ENCODE data around the gene BMP4.

The BMP4 gene

GRCh38 chr14:53942970-53943750, 13.5 kb downstream of the BMP4 start:
- H3K27ac ChIP-seq (ENCODE audit: low read length) = no peak overlapping the region
- no peaks in the 10 kb centered on the region for H3K79me2 ChIP-seq (ENCODE audit: low read length)
- peaks cover 8% of the 10 kb centered on the region for H3K4me1 ChIP-seq (ENCODE audit: low read length)
- H2AFZ ChIP-seq (ENCODE audit: low read depth, low read length) = no peak overlapping the region
- H3K9ac ChIP-seq (ENCODE audit: low read length) = no peak overlapping the region
- TF ChIP-seq CTCF (IDR thresholded peaks at IDR 0.05; ENCODE audit: low read depth, low read length) (no peak), EZH2phosphoT487 (IDR thresholded peaks at IDR 0.05; ENCODE audit: low read depth) (no peak)
- H3K4me3 ChIP-seq (ENCODE audit: low read length) = no peak overlapping the region
- H3K4me2 ChIP-seq (ENCODE audit: low read length) = no peak overlapping the region
- no peaks in the 10 kb centered on the region for H3K27me3 ChIP-seq (ENCODE audit: low read depth, low read length)
- H3K36me3 ChIP-seq (replicated peaks; ENCODE audit: low read depth, low read length) = no peaks in the 10 kb centered on the region
- no peaks in the 10 kb centered on the region for H3K9me3 ChIP-seq (ENCODE audit: insufficient read depth, low read length)
- H4K20me1 ChIP-seq (ENCODE audit: insufficient read depth, low read length) = no peaks in the 10 kb centered on the region

- no peak overlapping the region for H3K9ac ChIP-seq (ENCODE audit: low read length)
- no peaks in the 10 kb centered on the region for H3K36me3 ChIP-seq (replicated peaks; ENCODE audit: low read depth, low read length)
- no peak overlapping the region for H2AFZ ChIP-seq (ENCODE audit: low read depth, low read length)
- H3K9me3 ChIP-seq (ENCODE audit: insufficient read depth, low read length) = no peaks in the 10 kb centered on the region
- H3K79me2 ChIP-seq (ENCODE audit: low read length) = no peaks in the 10 kb centered on the region
- H3K4me2 ChIP-seq (ENCODE audit: low read length) = no peak overlapping the region
- no peak overlapping the region for H3K27ac ChIP-seq (ENCODE audit: low read length)
- TF ChIP-seq EZH2phosphoT487 (IDR thresholded peaks at IDR 0.05; ENCODE audit: low read depth) (no peak), CTCF (IDR thresholded peaks at IDR 0.05; ENCODE audit: low read depth, low read length) (no peak)
- no peaks in the 10 kb centered on the region for H3K27me3 ChIP-seq (ENCODE audit: low read depth, low read length)
- no peak overlapping the region for H3K4me3 ChIP-seq (ENCODE audit: low read length)
- no peaks in the 10 kb centered on the region for H4K20me1 ChIP-seq (ENCODE audit: insufficient read depth, low read length)
- peaks cover 1% of the 10 kb centered on the region for H3K4me1 ChIP-seq (ENCODE audit: low read length)
Measured at GRCh38 chr14:53938136-53938837, 18.3 kb downstream of the BMP4 start.

GRCh38 chr14:53934778-53935414, 21.7 kb downstream of the BMP4 start:
- Histone ChIP-seq H4K20me1 (ENCODE audit: insufficient read depth, low read length) (no peaks in the 10 kb centered on the region), H3K4me1 (ENCODE audit: low read length) (no peaks in the 10 kb centered on the region), H3K79me2 (ENCODE audit: low read length) (no peaks in the 10 kb centered on the region), H3K4me2 (ENCODE audit: low read length) (no peak overlapping the region), H3K4me3 (ENCODE audit: low read length) (no peak overlapping the region), H2AFZ (ENCODE audit: low read depth, low read length) (no peak overlapping the region), H3K36me3 (replicated peaks; ENCODE audit: low read depth, low read length) (no peaks in the 10 kb centered on the region), H3K27me3 (ENCODE audit: low read depth, low read length) (no peaks in the 10 kb centered on the region), H3K27ac (ENCODE audit: low read length) (no peak overlapping the region), H3K9ac (ENCODE audit: low read length) (no peak overlapping the region), H3K9me3 (ENCODE audit: insufficient read depth, low read length) (no peaks in the 10 kb centered on the region)
- no peak for TF ChIP-seq EZH2phosphoT487 (IDR thresholded peaks at IDR 0.05; ENCODE audit: low read depth)
- TF ChIP-seq CTCF (IDR thresholded peaks at IDR 0.05; ENCODE audit: low read depth, low read length) = no peak

- Histone ChIP-seq H3K4me2 (ENCODE audit: low read length) (no peak overlapping the region), H3K9ac (ENCODE audit: low read length) (no peak overlapping the region), H3K79me2 (ENCODE audit: low read length) (no peaks in the 10 kb centered on the region), H3K27ac (ENCODE audit: low read length) (no peak overlapping the region), H3K4me1 (ENCODE audit: low read length) (no peaks in the 10 kb centered on the region), H3K9me3 (ENCODE audit: insufficient read depth, low read length) (no peaks in the 10 kb centered on the region), H3K36me3 (replicated peaks; ENCODE audit: low read depth, low read length) (no peaks in the 10 kb centered on the region), H2AFZ (ENCODE audit: low read depth, low read length) (no peak overlapping the region), H3K27me3 (ENCODE audit: low read depth, low read length) (no peaks in the 10 kb centered on the region), H4K20me1 (ENCODE audit: insufficient read depth, low read length) (no peaks in the 10 kb centered on the region), H3K4me3 (ENCODE audit: low read length) (no peak overlapping the region)
- TF ChIP-seq CTCF (IDR thresholded peaks at IDR 0.05; ENCODE audit: low read depth, low read length) = no peak
- TF ChIP-seq EZH2phosphoT487 (IDR thresholded peaks at IDR 0.05; ENCODE audit: low read depth) = no peak
Measured at GRCh38 chr14:53932966-53933365, 23.7 kb downstream of the BMP4 start.

All from OCI-LY3 (cell line).